ENCODE data around the gene KRTAP20-1. TPM values are rescaled to one million over a fixed set of nuclear protein-coding genes. Genes with fewer than 3 reads are reported as not detected.

KRTAP20-1 gene
- total RNA-seq, 2 experiments from 2014 or later, result not detected

Other genes starting within 250 kb of the KRTAP20-1 start
- gene KRTAP13-2, start 244.2 kb upstream of the KRTAP20-1 start, total RNA-seq, result not detected
- gene KRTAP13-1, start 220.4 kb upstream of the KRTAP20-1 start, total RNA-seq, result not detected
- not detected for gene KRTAP13-3, start 190.5 kb upstream of the KRTAP20-1 start, total RNA-seq
- not detected for gene KRTAP13-4, start 186.2 kb upstream of the KRTAP20-1 start, total RNA-seq
- not detected for gene KRTAP15-1, start 176.2 kb upstream of the KRTAP20-1 start, total RNA-seq
- not detected for gene KRTAP19-1, start 136.1 kb upstream of the KRTAP20-1 start, total RNA-seq
- gene KRTAP19-2, start 129.0 kb upstream of the KRTAP20-1 start, total RNA-seq, result not detected
- not detected for gene KRTAP19-3, start 124.4 kb upstream of the KRTAP20-1 start, total RNA-seq
- gene KRTAP19-4, start 119.3 kb upstream of the KRTAP20-1 start, total RNA-seq, result not detected
- not detected for gene KRTAP19-5, start 114.3 kb upstream of the KRTAP20-1 start, total RNA-seq
- not detected for gene KRTAP19-6, start 74.6 kb upstream of the KRTAP20-1 start, total RNA-seq
- not detected for gene KRTAP19-7, start 55.1 kb upstream of the KRTAP20-1 start, total RNA-seq
- not detected for gene KRTAP22-2, start 26.0 kb upstream of the KRTAP20-1 start, total RNA-seq
- not detected for gene KRTAP6-3, start 24.0 kb upstream of the KRTAP20-1 start, total RNA-seq
- gene KRTAP6-2, start 17.5 kb upstream of the KRTAP20-1 start, total RNA-seq, result not detected
- gene KRTAP22-1, start 15.3 kb upstream of the KRTAP20-1 start, total RNA-seq, result not detected
- gene KRTAP6-1, start 2.5 kb upstream of the KRTAP20-1 start, total RNA-seq, result not detected
- not detected for gene KRTAP20-4, start 4.2 kb downstream of the KRTAP20-1 start, total RNA-seq
- gene KRTAP20-2, start 18.8 kb downstream of the KRTAP20-1 start, total RNA-seq, result not detected
- not detected for gene KRTAP20-3, start 26.4 kb downstream of the KRTAP20-1 start, total RNA-seq
- not detected for gene KRTAP21-3, start 102.4 kb downstream of the KRTAP20-1 start, total RNA-seq
- not detected for gene KRTAP21-2, start 130.8 kb downstream of the KRTAP20-1 start, total RNA-seq
- not detected for gene KRTAP21-1, start 139.0 kb downstream of the KRTAP20-1 start, total RNA-seq
- gene KRTAP8-1, start 196.8 kb downstream of the KRTAP20-1 start, total RNA-seq, result not detected
- gene KRTAP7-1, start 213.3 kb downstream of the KRTAP20-1 start, total RNA-seq, result not detected

Measured in activated CD8-positive, alpha-beta T cell treated with anti-CD3 and anti-CD28 coated beads, Interleukin-2, amount 10 ng/mL, durations not matched to agents 7 days and 5 days (primary cell).